Testis (tissue), 2 donors: ENCODE results near the gene PWWP2B.

Experiments
- CTCF ChIP-seq, 3 experiments: fragments of 450-650 bp in 2 of 3; fragments of 200-600 bp in 1 of 3; sonication (generic) in 1 of 3; IDR thresholded peaks; one replicate each; pipeline ENCODE4 v1.5.1; 2016 to 2019; ENCODE audit warnings: antibody characterized with exemption in 3 of 3, mild to moderate bottlenecking in 2 of 3, moderate library complexity in 1 of 3
- POLR2A ChIP-seq: fragments of 450-650 bp; IDR thresholded peaks from one replicate; pipeline ENCODE4 v1.6.1; 2017; ENCODE audit warnings: antibody characterized with exemption, mild to moderate bottlenecking, moderate library complexity

GRCh38 chr10:132444877-132445351 lies 47.9 kb downstream of the PWWP2B start:
- TF ChIP-seq CTCF (IDR thresholded peaks at IDR 0.05) (no peak), POLR2A (no peak)
